HG03135 (cell line): Measurements from ENCODE around the gene SLC36A4.
"Not testable (repeated sequence)": the region's sequence is repeated elsewhere in the genome, so short reads cannot be mapped to it uniquely, and the experiment has no call there.

Experiments
- ATAC-seq: cut with Tn5 transposase; IDR thresholded peaks from one replicate; pipeline ENCODE4 v1.9.1; 2021; ENCODE audit warnings: mild to moderate bottlenecking, moderate library complexity; ENCODE audit not compliant: unreplicated experiment

The SLC36A4 gene

DNA sequence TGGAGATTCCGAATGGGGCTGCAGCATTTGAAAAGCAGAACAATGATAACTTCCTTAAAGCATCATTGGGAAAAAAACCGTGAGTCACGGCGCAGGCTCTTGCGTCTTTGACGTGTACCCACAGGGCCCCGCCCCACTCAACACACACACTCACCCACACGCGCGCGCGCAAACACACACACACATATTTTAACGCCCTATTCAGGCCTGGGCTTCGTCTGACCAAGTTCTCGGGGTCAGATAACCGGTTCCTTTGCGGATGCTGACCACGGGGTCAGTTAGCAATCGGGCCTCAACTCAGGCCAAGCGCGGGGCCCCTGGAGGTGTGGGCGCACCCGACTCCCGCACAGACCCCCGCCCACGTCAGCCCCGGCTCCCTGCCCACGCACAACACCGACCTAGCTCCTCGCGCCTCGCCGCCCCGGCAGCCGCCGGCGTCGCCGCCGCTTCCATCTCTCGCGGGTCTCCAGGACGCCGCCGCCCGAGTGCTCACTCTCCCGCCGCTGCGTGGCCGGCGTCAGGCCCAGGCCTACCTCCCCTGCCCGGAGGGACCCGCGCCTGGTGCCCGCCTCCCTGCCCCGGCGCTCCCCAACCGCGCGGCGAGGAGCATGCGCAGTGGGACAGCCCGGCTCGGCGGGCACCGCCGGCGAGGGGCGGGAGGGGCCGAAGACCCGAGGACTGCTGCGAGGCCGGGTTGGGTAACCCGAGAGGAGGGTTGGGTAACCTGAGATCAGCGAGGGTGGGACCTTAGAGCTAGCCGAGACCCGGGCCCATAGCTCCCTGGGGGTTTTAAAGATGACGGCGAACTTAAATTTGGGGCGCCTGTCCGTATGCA lies at the start of gene SLC36A4:
Gene SLC36A4, minus strand, starts transcription at position 612 of the 835 bp plus-strand sequence. Its CDS starts 159 bp downstream, at position 453.
- ATAC-seq = peak; percentile 93

DNA sequence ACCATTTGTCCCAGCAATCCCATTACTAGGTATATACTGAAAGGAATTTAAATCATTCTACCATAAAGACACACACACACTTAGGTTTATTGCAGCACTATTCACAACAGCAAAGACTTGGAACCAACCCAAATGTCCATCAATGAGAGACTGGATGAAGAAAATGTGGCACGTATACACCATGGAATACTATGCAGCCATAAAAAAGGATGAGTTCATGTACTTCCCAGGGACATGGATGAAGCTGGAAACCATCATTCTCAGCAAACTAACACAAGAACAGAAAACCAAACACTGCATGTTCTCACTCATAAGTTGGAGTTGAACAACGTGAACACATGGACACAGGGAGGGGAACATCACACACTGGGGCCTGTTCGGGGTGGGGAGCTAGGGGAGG lies 49.0 kb upstream of the SLC36A4 start:
- not testable (repeated sequence) for ATAC-seq

GRCh38 chr11:93244018-93244417 lies 46.2 kb upstream of the SLC36A4 start:
- no peak for ATAC-seq

DNA sequence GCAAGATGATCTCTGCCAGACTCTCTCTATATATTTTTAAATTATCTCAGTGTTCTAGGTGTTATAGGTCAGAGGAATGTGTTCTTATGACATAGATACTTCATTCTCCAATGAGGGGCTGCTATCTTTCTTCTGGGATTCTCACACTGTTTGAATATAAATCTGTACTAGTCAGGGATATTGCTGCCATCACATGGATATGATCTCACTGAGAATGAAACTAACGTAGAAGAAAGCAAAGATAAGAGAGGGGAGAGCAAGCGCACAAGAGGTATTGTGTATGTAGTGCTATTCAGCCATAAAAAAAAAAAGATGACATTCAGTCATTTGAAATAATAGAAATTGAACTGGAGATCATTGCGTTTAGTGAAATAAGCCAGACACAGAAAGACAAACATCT lies 42.2 kb upstream of the SLC36A4 start:
- ATAC-seq = no peak

- ATAC-seq = no peak
Observed at GRCh38 chr11:93238956-93239355, 41.2 kb upstream of the SLC36A4 start.

GRCh38 chr11:93236741-93237675 lies 39.2 kb upstream of the SLC36A4 start:
- peak; percentile 73 for ATAC-seq

- peak; percentile 95 for ATAC-seq
Observed at GRCh38 chr11:93234602-93235207, 36.9 kb upstream of the SLC36A4 start.

GRCh38 chr11:93229876-93230275 lies 32.1 kb upstream of the SLC36A4 start:
- no peak for ATAC-seq

DNA sequence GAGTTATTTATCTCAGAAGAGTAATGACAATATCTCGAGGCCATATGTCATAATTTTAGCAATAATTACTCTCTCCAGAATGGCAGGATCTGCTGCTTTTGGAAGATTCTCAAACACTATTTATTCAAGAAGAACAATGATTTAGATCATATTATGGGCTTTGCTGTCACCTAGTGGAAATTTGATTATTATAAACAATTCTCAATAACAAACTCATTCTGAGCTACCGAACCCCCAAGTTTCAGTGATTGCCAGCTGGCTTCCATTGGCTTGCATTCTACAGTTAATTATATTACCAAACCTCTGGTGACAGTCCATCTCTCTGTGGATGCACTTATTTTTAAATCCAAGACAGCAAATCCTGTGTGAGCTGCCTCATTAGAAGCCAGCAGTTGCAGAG lies 27.9 kb upstream of the SLC36A4 start:
- ATAC-seq = no peak

DNA sequence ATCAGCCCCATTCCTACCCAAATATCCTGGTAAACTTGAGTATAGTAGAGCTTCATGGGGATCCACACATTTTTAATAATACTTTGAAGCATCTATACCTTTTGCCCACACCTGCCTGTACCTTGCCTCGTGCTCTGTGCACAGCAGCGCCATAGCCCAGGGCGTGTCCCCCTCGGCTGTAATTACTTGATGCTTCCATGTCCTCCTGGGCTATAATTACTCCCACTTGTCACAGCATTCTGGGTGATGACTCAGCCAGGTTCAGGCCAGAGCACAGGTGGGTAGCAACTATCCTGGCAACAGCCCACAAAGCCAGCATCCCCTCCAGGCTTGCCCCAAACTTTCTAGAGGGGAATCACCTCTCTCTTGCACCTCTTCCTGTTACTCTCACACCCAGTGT lies 23.7 kb upstream of the SLC36A4 start:
- no peak for ATAC-seq

GRCh38 chr11:93220078-93220477 lies 22.3 kb upstream of the SLC36A4 start:
- no peak for ATAC-seq

DNA sequence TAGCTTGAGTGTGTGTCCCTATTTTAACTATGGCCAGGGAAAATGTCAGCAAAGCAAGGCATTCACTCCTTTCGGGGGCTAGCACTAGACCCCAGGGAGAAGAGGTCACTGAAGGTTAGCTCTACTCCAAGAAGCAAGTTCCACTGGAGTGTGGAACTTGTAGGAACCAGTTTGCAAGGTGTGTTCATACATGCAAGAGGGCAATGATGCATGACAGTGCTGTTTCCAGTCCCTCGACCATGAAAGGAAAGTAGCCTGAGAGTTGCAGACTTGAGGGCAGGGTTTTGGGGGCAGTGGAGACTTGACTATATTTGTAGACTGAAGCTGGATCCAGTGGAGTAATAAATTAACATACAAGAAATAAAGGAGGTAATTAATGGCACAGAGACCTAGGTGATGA lies 21.6 kb upstream of the SLC36A4 start:
- ATAC-seq = no peak

DNA sequence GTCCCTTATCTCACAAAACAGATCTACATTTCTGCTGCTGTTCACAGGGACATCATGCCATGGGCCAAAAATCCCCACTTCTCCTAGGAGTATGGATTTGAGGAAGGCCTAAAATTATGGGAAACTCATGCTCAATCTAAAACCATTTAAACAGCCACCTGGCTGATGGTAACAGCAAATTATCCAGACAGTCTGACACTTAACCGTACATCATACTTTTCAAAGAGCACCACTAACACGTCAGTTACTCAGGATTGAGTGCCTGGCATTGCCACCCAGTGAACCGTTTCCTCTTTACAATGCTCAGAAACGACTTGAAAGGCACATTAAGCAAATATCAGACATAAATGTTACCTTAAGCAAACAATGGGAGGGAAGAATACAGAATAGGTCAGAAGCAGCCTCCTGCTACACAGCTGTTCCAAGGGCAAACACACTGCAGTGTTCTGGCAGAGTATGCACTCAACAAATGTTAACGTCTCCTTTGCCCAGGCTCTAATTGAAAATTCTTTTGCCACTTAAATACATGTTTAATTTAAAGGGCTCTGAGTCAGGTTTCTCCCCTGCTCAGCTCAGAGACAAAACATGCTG lies 18.8 kb upstream of the SLC36A4 start:
- ATAC-seq = no peak

- ATAC-seq = no peak
Observed at GRCh38 chr11:93213622-93214021, 15.8 kb upstream of the SLC36A4 start.

- ATAC-seq = no peak
Observed at GRCh38 chr11:93212094-93212493, 14.3 kb upstream of the SLC36A4 start.

DNA sequence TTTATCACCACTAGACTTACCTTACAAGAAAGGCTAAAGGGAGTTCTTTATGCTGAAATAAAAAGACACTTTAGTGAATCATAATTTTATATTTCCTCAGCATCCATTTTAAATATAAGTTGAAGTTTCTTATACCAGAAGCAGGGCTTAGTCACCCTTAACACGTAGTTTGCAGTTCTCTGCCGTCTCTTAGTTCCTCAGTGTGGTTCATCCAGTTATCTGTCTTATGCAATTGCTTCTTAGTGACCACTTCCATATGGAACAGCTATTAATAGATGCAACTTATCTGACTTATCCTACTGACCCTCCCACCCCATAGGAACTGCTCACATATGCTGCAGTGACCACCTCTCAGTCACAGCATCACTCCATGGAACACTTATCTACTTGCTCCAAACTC lies 11.7 kb upstream of the SLC36A4 start:
- ATAC-seq = no peak

- ATAC-seq = no peak
Observed at GRCh38 chr11:93208663-93209270, 11.0 kb upstream of the SLC36A4 start.

- no peak for ATAC-seq
Observed at GRCh38 chr11:93199616-93200015, 1.8 kb upstream of the SLC36A4 start.

- ATAC-seq = no peak
Observed at GRCh38 chr11:93198215-93198845, 539 bp upstream of the SLC36A4 start.

DNA sequence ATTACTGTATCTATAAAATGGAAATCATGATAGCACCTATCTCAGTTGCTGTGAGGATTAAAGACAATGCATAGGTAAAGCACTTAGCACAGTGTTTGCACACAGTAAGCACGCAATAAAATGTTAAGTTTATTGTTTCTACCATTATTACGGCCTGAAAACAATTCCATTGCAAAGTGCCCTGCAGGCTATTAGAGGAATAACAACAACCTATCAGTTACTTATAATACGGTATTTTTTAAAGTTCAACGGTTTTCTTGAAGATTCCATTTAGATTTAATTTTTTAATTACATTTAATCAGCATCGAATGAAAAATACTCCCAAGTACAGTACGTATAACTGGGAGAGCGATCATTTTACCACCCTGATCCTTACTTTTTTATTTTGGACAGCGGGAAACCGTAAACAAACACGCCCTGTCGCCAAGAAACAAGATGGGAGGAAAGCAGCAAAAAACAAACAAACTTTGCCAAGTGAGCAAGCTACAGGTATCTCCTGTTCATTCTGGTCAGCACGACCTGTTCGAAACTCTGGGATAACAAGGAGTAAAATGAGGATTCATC lies 893 bp downstream of the SLC36A4 start:
- ATAC-seq = peak; percentile 33
